Bronchial epithelial cell (primary cell): ENCODE data around the gene TMX1. TPM values are rescaled to one million over a fixed set of nuclear protein-coding genes. Genes with fewer than 3 reads are reported as not detected.

Experiments used
- DNase-seq: peaks from one replicate; pipeline ENCODE4 v3.0.0-alpha.2; 2010; ENCODE audit warnings: low read depth
- FAIRE-seq: peaks from 2 replicates; lab custom pipeline; 2011; peaks lifted over from hg19 to GRCh38; lab: Jason Lieb, UNC
- H3K27me3 ChIP-seq: 2 replicates; pipeline ENCODE4 v1.5.1; 2011; ENCODE audit warnings: low read length; ENCODE audit not compliant: control insufficient read depth, insufficient read depth
- H3K36me3 ChIP-seq: 2 replicates; pipeline ENCODE4 v1.5.1; 2011; ENCODE audit warnings: low read length; ENCODE audit not compliant: control insufficient read depth, insufficient read depth
- H3K4me3 ChIP-seq: 2 replicates; pipeline ENCODE4 v1.5.1; 2011; ENCODE audit warnings: mild to moderate bottlenecking, low read depth, low read length, control low read depth
- total RNA-seq: library from RNA; depleted of rRNA; stranded (reverse); fragments of >200 nt; gene quantifications from 2 replicates; pipeline ENCODE4 v1.2.1, GENCODE V29; 2014
- TF ChIP-seq, protein P1 (sequence below): IDR thresholded peaks from 2 replicates; pipeline ENCODE4 v1.5.1; 2011; ENCODE audit warnings: mild to moderate bottlenecking, moderate library complexity, low read length, control low read depth, inconsistent platforms; ENCODE audit not compliant: insufficient read depth, severe bottlenecking

The TMX1 gene
- total RNA-seq, 1 donor from 2014 or later = 58.2 TPM

DNA sequence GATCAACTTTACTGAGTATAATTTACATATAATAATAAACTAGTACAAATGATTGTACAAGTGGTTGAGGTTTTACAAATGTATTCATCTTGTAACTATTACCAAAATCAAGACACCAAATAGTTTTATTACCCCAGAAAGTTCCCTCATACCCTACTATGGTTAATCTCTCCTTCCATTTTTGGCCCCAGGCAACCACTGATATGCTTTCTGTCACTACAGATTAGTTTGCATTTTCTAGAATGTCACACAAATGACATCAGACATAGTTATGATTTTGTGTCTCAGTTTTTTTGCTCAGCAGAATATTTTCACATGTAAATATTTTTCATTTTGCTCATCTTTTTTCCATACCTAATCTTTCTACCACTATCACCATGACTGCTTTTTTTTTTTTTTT is 49.1 kb downstream of the TMX1 start:
- TF ChIP-seq, protein P1, sequence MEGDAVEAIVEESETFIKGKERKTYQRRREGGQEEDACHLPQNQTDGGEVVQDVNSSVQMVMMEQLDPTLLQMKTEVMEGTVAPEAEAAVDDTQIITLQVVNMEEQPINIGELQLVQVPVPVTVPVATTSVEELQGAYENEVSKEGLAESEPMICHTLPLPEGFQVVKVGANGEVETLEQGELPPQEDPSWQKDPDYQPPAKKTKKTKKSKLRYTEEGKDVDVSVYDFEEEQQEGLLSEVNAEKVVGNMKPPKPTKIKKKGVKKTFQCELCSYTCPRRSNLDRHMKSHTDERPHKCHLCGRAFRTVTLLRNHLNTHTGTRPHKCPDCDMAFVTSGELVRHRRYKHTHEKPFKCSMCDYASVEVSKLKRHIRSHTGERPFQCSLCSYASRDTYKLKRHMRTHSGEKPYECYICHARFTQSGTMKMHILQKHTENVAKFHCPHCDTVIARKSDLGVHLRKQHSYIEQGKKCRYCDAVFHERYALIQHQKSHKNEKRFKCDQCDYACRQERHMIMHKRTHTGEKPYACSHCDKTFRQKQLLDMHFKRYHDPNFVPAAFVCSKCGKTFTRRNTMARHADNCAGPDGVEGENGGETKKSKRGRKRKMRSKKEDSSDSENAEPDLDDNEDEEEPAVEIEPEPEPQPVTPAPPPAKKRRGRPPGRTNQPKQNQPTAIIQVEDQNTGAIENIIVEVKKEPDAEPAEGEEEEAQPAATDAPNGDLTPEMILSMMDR = no peak
- Histone ChIP-seq H3K36me3 (no peaks in the 10 kb centered on the region), H3K27me3 (no peaks in the 10 kb centered on the region), H3K4me3 (no peak overlapping the region)
- no peak for FAIRE-seq
- DNase-seq = no peak

DNA sequence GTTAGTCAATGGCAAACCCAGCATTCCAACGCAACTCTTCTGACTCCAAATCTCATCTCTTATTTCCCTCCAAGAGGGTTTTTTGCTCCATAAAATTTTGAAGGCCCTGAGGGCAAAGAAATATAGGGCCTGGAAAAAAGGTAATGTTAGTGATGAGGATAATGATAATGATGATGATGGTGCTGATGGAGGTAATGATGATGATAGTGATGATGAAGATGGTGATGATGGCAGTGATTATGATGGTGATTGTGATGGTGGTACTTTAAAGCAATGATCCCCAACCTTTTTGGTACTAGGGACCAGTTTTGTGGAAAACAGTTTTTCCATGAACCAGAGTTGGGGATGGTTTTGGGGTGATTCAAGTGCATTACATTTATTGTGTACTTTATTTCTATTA is 50.1 kb downstream of the TMX1 start:
- FAIRE-seq (no peak), DNase-seq (no peak)

DNA sequence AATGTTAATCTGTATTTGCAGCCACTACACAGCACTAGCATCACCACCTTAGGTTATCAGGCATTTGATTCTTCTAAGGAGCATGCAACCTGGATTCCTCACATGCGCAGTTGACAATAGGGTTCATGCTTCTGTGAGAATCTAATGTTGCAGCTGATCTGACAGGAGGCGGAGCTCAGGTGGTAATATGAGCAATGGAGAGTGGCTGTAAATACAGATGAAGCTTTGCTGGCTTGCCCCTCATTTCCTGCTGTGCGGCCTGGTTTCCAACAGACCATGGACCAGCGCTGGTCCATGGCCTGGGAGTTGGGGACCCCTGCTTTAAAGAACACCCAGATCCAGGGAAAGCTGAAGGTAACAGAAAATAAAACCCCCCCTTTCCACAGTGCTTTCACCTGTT is 51.0 kb downstream of the TMX1 start:
- DNase-seq (no peak), FAIRE-seq (peak; percentile 52)
- TF ChIP-seq, protein P1 = no peak
- Histone ChIP-seq H3K27me3 (no peaks in the 10 kb centered on the region), H3K4me3 (no peak overlapping the region), H3K36me3 (no peaks in the 10 kb centered on the region)

More for the DNA sequence above, 50.1 kb downstream of the TMX1 start:
- Histone ChIP-seq H3K4me3 (no peak overlapping the region), H3K36me3 (no peaks in the 10 kb centered on the region), H3K27me3 (no peaks in the 10 kb centered on the region)
- TF ChIP-seq, protein P1 = no peak

DNA sequence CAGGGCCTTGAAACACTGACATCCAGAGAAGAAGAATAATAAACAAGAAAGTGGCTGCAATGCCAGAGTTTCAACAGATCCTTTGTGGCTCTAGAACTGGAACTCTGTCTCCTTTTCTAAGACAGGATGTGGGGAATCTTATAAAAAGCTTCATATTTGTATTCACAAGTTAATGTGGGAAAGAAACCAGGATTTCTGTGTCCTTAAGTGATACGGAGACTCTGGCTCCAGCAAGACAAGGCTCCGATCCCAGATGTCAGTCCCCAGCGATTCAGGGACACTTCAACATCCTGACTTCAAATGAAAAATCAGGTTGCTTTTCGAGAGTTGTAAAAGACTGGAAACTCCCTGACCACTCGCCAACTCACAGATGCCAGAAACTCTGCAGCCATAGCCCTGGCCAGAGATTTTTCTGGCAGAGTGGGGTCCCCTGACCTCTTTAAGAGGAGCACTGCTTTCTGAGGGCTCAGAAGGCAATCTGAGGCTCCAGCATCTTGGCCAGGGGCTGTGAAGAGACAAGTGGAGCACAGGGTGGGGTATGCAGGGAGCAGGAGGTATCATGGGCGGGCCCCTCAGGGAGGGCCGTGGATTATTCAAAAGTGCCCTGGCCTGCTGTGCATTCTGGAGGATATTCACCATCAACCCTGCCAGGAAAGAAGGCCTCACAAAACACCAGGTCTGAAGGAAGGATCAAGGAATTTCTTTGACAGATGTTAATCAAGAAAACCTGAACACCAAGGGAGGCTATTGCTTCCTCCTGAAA is 53.3 kb downstream of the TMX1 start:
- DNase-seq = peak; percentile 17
- Histone ChIP-seq H3K36me3 (no peaks in the 10 kb centered on the region), H3K27me3 (no peaks in the 10 kb centered on the region), H3K4me3 (no peak overlapping the region)
- TF ChIP-seq, protein P1 = no peak
- FAIRE-seq = no peak

DNA sequence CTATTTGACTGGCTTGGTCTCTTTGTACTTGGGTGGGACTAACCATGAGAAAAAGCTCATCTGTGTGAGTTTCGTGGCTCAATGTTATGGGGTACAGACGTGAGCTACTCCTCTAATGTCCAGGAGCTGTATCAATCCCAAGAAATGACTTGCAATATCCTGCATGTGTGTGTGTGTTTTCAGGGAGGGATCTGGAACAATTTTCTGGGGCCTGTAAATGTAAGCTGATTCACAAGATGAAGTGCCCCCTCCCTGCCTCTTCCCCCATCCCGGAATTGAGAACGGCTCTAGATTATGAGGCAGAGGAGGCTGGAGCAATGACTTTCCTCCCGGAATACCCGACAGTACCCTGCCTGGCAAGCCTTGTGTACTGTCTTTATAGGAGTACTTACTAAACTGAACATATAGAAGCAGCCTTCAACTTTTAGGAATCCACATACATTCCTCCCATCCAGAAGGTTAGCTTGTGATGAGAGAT is 53.9 kb downstream of the TMX1 start:
- Histone ChIP-seq H3K4me3 (no peak overlapping the region), H3K27me3 (no peaks in the 10 kb centered on the region), H3K36me3 (no peaks in the 10 kb centered on the region)
- TF ChIP-seq, protein P1 = no peak
- FAIRE-seq (no peak), DNase-seq (no peak)
